ENCODE results near the gene NXPE3.

Gene NXPE3

GRCh38 chr3:101825904-101826445 is 47.0 kb downstream of the NXPE3 start:
- peaks cover 4% of the 10 kb centered on the region for H4K20me1 ChIP-seq (ENCODE audit: insufficient read depth, low read length)
- peak overlapping the region; percentile 58; the same call in 1 of the 2 replicates for H3K27ac ChIP-seq (ENCODE audit: low read length)
- no peaks in the 10 kb centered on the region for H3K9me2 ChIP-seq (replicated peaks; ENCODE audit: insufficient read depth, low read length)
- peaks cover 63% of the 10 kb centered on the region for H3K79me2 ChIP-seq (ENCODE audit: low read length)
- H3K4me2 ChIP-seq (ENCODE audit: low read depth, low read length) = peak overlapping the region; percentile 38
- no peak overlapping the region; the same call in 1 of the 2 replicates for H3K9ac ChIP-seq (ENCODE audit: low read length)
- peaks cover 7% of the 10 kb centered on the region; the same call in 1 of the 2 replicates for H3K36me3 ChIP-seq (replicated peaks; ENCODE audit: insufficient read depth, low read length)
- TF ChIP-seq EZH2 (optimal IDR thresholded peaks at IDR 0.05; ENCODE audit: low read depth, low read length) = no peak
- TF ChIP-seq EZH2phosphoT487 (IDR thresholded peaks at IDR 0.05; ENCODE audit: low read length) = no peak
- TF ChIP-seq CTCF (IDR thresholded peaks at IDR 0.05; ENCODE audit: low read length) = no peak
- peaks cover 34% of the 10 kb centered on the region for H3F3A ChIP-seq (ENCODE audit: insufficient read depth, low read length)
- no peaks in the 10 kb centered on the region for H3K9me3 ChIP-seq (replicated peaks; ENCODE audit: insufficient read depth, low read length)
- H3K27me3 ChIP-seq (replicated peaks; ENCODE audit: insufficient read depth, low read length) = no peaks in the 10 kb centered on the region
- no peak for DNase-seq
- H3K4me1 ChIP-seq (ENCODE audit: low read length) = peaks cover 25% of the 10 kb centered on the region
- no peak overlapping the region for H2AFZ ChIP-seq (ENCODE audit: low read length)
- no peak overlapping the region for H3K4me3 ChIP-seq (ENCODE audit: low read length)

GRCh38 chr3:101827211-101828174 is 48.5 kb downstream of the NXPE3 start:
- peak; percentile 92 for DNase-seq
- H3K4me2 ChIP-seq (ENCODE audit: low read depth, low read length) = peak overlapping the region; percentile 95
- H3K9me3 ChIP-seq (replicated peaks; ENCODE audit: insufficient read depth, low read length) = no peaks in the 10 kb centered on the region
- H3K27ac ChIP-seq (ENCODE audit: low read length) = peak overlapping the region; percentile 83
- no peaks in the 10 kb centered on the region for H3K27me3 ChIP-seq (replicated peaks; ENCODE audit: insufficient read depth, low read length)
- peak overlapping the region; percentile 69 for H3K9ac ChIP-seq (ENCODE audit: low read length)
- peaks cover 49% of the 10 kb centered on the region for H3K79me2 ChIP-seq (ENCODE audit: low read length)
- TF ChIP-seq EZH2 (optimal IDR thresholded peaks at IDR 0.05; ENCODE audit: low read depth, low read length) (no peak), CTCF (IDR thresholded peaks at IDR 0.05; ENCODE audit: low read length) (no peak), EZH2phosphoT487 (IDR thresholded peaks at IDR 0.05; ENCODE audit: low read length) (no peak)
- peak overlapping the region; percentile 4 for H2AFZ ChIP-seq (ENCODE audit: low read length)
- peaks cover 25% of the 10 kb centered on the region for H3K4me1 ChIP-seq (ENCODE audit: low read length)
- no peaks in the 10 kb centered on the region for H3K9me2 ChIP-seq (replicated peaks; ENCODE audit: insufficient read depth, low read length)
- no peaks in the 10 kb centered on the region for H3K36me3 ChIP-seq (replicated peaks; ENCODE audit: insufficient read depth, low read length)
- peak overlapping the region; percentile 75 for H3K4me3 ChIP-seq (ENCODE audit: low read length)
- peaks cover 4% of the 10 kb centered on the region for H4K20me1 ChIP-seq (ENCODE audit: insufficient read depth, low read length)
- H3F3A ChIP-seq (ENCODE audit: insufficient read depth, low read length) = peaks cover 34% of the 10 kb centered on the region

GRCh38 chr3:101828276-101828675 is 49.3 kb downstream of the NXPE3 start:
- Histone ChIP-seq H3K9me2 (replicated peaks; ENCODE audit: insufficient read depth, low read length) (no peaks in the 10 kb centered on the region), H3K27me3 (replicated peaks; ENCODE audit: insufficient read depth, low read length) (no peaks in the 10 kb centered on the region), H3K4me2 (ENCODE audit: low read depth, low read length) (peak overlapping the region; percentile 95), H3F3A (ENCODE audit: insufficient read depth, low read length) (peaks cover 34% of the 10 kb centered on the region), H3K36me3 (replicated peaks; ENCODE audit: insufficient read depth, low read length) (no peaks in the 10 kb centered on the region), H3K9ac (ENCODE audit: low read length) (peak overlapping the region; percentile 69), H3K79me2 (ENCODE audit: low read length) (peaks cover 41% of the 10 kb centered on the region), H3K9me3 (replicated peaks; ENCODE audit: insufficient read depth, low read length) (no peaks in the 10 kb centered on the region), H4K20me1 (ENCODE audit: insufficient read depth, low read length) (peaks cover 4% of the 10 kb centered on the region), H3K4me1 (ENCODE audit: low read length) (peaks cover 33% of the 10 kb centered on the region), H2AFZ (ENCODE audit: low read length) (no peak overlapping the region), H3K4me3 (ENCODE audit: low read length) (peak overlapping the region; percentile 75), H3K27ac (ENCODE audit: low read length) (peak overlapping the region; percentile 83)
- DNase-seq = no peak
- TF ChIP-seq CTCF (IDR thresholded peaks at IDR 0.05; ENCODE audit: low read length) (no peak), EZH2phosphoT487 (IDR thresholded peaks at IDR 0.05; ENCODE audit: low read length) (no peak), EZH2 (optimal IDR thresholded peaks at IDR 0.05; ENCODE audit: low read depth, low read length) (no peak)
